ENCODE measurements around the gene ITCH.

DNA sequence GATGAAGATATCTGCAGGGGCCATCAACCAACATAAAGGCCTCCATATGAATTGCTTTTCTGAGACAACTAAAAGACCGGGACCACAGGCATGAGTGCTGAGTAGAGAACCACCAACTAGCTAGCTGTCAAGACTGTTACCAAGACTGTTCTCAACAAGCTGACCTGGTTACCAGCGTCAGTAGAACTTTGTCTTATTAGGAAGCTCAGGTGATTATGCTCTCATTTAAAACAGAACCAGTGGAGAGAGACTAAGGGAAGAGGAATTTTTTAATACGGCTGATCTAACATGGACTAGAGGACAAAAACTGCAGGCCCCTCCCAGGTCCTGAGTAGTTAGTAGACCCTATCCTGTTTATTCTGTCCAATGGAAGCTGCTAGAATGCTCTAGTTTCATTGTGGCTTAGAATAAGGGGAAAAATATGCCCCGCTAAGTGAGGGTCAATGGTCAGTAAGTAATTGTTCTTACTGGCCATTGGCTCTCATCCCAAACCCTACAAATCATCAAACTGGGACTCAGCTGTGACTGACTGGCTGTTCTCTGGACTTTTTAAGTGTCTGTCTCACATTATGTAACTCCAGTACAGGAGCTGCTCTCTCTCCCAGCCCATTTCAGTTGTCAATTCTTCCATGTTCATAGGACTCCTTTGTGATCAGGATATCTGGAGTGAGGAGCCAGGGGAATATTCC is 149.3 kb downstream of the ITCH start:
- TF ChIP-seq, protein P1, sequence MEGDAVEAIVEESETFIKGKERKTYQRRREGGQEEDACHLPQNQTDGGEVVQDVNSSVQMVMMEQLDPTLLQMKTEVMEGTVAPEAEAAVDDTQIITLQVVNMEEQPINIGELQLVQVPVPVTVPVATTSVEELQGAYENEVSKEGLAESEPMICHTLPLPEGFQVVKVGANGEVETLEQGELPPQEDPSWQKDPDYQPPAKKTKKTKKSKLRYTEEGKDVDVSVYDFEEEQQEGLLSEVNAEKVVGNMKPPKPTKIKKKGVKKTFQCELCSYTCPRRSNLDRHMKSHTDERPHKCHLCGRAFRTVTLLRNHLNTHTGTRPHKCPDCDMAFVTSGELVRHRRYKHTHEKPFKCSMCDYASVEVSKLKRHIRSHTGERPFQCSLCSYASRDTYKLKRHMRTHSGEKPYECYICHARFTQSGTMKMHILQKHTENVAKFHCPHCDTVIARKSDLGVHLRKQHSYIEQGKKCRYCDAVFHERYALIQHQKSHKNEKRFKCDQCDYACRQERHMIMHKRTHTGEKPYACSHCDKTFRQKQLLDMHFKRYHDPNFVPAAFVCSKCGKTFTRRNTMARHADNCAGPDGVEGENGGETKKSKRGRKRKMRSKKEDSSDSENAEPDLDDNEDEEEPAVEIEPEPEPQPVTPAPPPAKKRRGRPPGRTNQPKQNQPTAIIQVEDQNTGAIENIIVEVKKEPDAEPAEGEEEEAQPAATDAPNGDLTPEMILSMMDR (IDR thresholded peaks at IDR 0.05) = no peak
- no peak for TF ChIP-seq POLR2A (IDR thresholded peaks at IDR 0.05)
